ENCODE results near the gene H2AZ2. TPM values are rescaled to one million over a fixed set of nuclear protein-coding genes. Genes with fewer than 3 reads are reported as not detected.

H2AZ2 gene
- total RNA-seq, 1 donor: 93.7 TPM

GRCh38 chr7:44891791-44892190 lies 43.9 kb upstream of the H2AZ2 start:
- peaks cover 49% of the 10 kb centered on the region for H3K79me2 ChIP-seq (ENCODE audit: insufficient read depth, low read length)
- H3K4me1 ChIP-seq (ENCODE audit: insufficient read depth, low read length): no peaks in the 10 kb centered on the region
- H2AFZ ChIP-seq (ENCODE audit: low read length): no peak overlapping the region

DNA sequence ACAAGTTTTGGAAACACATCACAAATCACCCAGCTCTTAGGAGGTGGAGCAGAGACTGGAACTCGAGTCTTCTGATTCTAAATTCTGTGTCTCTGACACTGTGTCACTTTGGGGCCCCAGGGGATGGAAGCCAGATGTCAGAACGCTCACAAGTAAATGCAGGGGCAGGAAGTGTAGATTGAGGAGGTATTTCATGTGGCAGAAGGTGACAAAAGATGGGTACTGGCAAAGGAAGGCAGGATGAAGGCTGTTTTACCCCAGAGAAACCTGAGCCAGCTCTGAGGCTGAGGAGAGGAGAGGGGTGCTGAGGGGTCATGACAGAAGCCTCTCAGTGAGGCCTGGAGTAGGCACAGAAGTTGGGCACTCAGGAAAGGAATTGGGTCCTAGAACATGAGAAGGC lies 43.5 kb upstream of the H2AZ2 start:
- Histone ChIP-seq H3K36me3 (ENCODE audit: insufficient read depth, low read length) (no peaks in the 10 kb centered on the region), H3K4me3 (ENCODE audit: insufficient read depth, low read length) (no peak overlapping the region), H3K27ac (ENCODE audit: low read depth, low read length) (no peak overlapping the region), H2AFZ (ENCODE audit: low read length) (no peak overlapping the region), H3K9me3 (ENCODE audit: low read depth, low read length) (no peaks in the 10 kb centered on the region), H3K27me3 (ENCODE audit: insufficient read depth, low read length) (no peaks in the 10 kb centered on the region), H3K4me1 (ENCODE audit: insufficient read depth, low read length) (peaks cover under 1% of the 10 kb centered on the region), H4K20me1 (ENCODE audit: insufficient read depth, low read length) (no peaks in the 10 kb centered on the region), H3K4me2 (ENCODE audit: insufficient read depth, low read length) (no peak overlapping the region), H3K79me2 (ENCODE audit: insufficient read depth, low read length) (peaks cover 51% of the 10 kb centered on the region)
- DNase-seq (ENCODE audit: insufficient read length, low spot score, missing footprints): no peak
- no peak for TF ChIP-seq CTCF (IDR thresholded peaks at IDR 0.05; ENCODE audit: extremely low read depth, low read depth, low read length)

More at GRCh38 chr7:44891791-44892190, 43.9 kb upstream of the H2AZ2 start:
- Histone ChIP-seq H3K27ac (ENCODE audit: low read depth, low read length) (no peak overlapping the region), H3K4me2 (ENCODE audit: insufficient read depth, low read length) (no peak overlapping the region), H3K4me3 (ENCODE audit: insufficient read depth, low read length) (no peak overlapping the region), H3K9me3 (ENCODE audit: low read depth, low read length) (no peaks in the 10 kb centered on the region), H4K20me1 (ENCODE audit: insufficient read depth, low read length) (no peaks in the 10 kb centered on the region), H3K27me3 (ENCODE audit: insufficient read depth, low read length) (no peaks in the 10 kb centered on the region), H3K36me3 (ENCODE audit: insufficient read depth, low read length) (no peaks in the 10 kb centered on the region)
- no peak for TF ChIP-seq CTCF (IDR thresholded peaks at IDR 0.05; ENCODE audit: extremely low read depth, low read depth, low read length)
- DNase-seq (ENCODE audit: insufficient read length, low spot score, missing footprints): no peak

GRCh38 chr7:44889086-44889781 lies 41.3 kb upstream of the H2AZ2 start:
- no peak overlapping the region for H3K4me2 ChIP-seq (ENCODE audit: insufficient read depth, low read length)
- H3K4me1 ChIP-seq (ENCODE audit: insufficient read depth, low read length): peaks cover 8% of the 10 kb centered on the region
- peaks cover 2% of the 10 kb centered on the region for H4K20me1 ChIP-seq (ENCODE audit: insufficient read depth, low read length)
- H3K27me3 ChIP-seq (ENCODE audit: insufficient read depth, low read length): no peaks in the 10 kb centered on the region
- H3K36me3 ChIP-seq (ENCODE audit: insufficient read depth, low read length): no peaks in the 10 kb centered on the region
- no peaks in the 10 kb centered on the region for H3K9me3 ChIP-seq (ENCODE audit: low read depth, low read length)
- H3K27ac ChIP-seq (ENCODE audit: low read depth, low read length): no peak overlapping the region
- peaks cover 49% of the 10 kb centered on the region for H3K79me2 ChIP-seq (ENCODE audit: insufficient read depth, low read length)
- no peak for TF ChIP-seq CTCF (IDR thresholded peaks at IDR 0.05; ENCODE audit: extremely low read depth, low read depth, low read length)
- H2AFZ ChIP-seq (ENCODE audit: low read length): no peak overlapping the region
- DNase-seq (ENCODE audit: insufficient read length, low spot score, missing footprints): no peak
- no peak overlapping the region for H3K4me3 ChIP-seq (ENCODE audit: insufficient read depth, low read length)

DNA sequence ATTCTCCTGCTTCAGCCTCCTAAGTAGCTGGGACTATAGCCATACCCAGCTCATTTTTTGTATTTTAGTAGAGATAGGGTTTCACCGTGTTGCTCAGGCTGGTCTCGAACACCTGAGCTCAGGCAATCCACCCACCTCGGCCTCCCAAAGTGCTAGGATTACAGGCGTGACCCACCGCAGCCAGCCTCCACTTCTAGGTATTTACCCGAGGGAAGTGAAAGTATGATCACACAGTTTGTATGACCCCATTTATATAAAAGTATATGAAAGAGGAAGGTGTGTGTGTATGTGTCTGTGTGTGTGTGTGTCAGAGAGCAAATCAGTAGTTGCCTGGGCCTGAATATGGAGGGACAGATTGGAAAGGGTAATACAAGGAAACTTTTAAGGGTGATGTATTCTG lies 39.4 kb upstream of the H2AZ2 start:
- peaks cover 13% of the 10 kb centered on the region for H3K36me3 ChIP-seq (ENCODE audit: insufficient read depth, low read length)
- TF ChIP-seq CTCF (IDR thresholded peaks at IDR 0.05; ENCODE audit: extremely low read depth, low read depth, low read length): no peak
- no peak overlapping the region for H3K4me3 ChIP-seq (ENCODE audit: insufficient read depth, low read length)
- no peaks in the 10 kb centered on the region for H3K9me3 ChIP-seq (ENCODE audit: low read depth, low read length)
- H3K4me1 ChIP-seq (ENCODE audit: insufficient read depth, low read length): peaks cover 27% of the 10 kb centered on the region
- no peaks in the 10 kb centered on the region for H3K27me3 ChIP-seq (ENCODE audit: insufficient read depth, low read length)
- H2AFZ ChIP-seq (ENCODE audit: low read length): no peak overlapping the region
- no peak overlapping the region for H3K4me2 ChIP-seq (ENCODE audit: insufficient read depth, low read length)
- DNase-seq (ENCODE audit: insufficient read length, low spot score, missing footprints): no peak
- H3K79me2 ChIP-seq (ENCODE audit: insufficient read depth, low read length): peaks cover 62% of the 10 kb centered on the region
- peaks cover 21% of the 10 kb centered on the region for H4K20me1 ChIP-seq (ENCODE audit: insufficient read depth, low read length)
- H3K27ac ChIP-seq (ENCODE audit: low read depth, low read length): no peak overlapping the region
